ENCODE results near the gene HIBCH.
"Not testable (repeated sequence)": the region's sequence is repeated elsewhere in the genome, so short reads cannot be mapped to it uniquely, and the experiment has no call there.

Gene HIBCH

DNA sequence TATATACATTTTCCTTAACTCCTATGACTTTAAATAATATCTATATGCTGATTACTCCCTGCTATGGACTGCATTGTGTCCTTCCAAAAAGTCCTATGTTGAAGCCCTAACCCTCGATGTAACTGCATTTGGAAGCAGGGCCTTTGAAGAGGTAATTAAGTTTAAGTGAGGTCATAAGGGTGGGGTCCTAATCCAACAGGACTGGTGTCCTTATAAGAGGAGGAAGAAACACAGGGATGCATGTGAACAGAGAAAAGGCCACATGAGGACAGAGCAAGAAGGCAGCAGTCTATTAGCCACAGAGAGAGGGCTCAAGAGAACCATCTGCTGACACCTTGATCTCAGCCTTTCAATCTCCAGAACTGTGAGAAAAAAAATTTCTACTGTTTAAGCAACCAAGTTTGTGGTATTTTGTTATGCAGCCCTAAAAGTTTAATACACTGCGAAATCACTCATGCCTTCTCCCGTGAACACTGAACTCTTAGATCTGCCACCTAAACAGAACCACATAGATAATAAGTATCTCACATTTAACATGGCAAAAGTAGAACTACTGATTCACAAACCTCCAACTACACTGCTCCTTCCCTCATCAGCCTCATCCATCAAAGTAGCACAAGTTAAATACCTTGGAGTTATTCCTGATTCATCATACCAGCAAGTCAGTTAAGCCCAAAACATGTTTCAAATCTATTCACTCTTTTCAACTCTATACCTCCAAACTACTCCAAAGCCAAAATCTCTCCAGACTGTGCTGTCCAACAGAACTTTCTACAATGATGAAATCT is 65.4 kb downstream of the HIBCH start:
- no peak overlapping the region for H3K4me3 ChIP-seq (ENCODE audit: low read depth, low read length)
- DNase-seq (ENCODE audit: low read depth): no peak
- TF ChIP-seq, protein P1, sequence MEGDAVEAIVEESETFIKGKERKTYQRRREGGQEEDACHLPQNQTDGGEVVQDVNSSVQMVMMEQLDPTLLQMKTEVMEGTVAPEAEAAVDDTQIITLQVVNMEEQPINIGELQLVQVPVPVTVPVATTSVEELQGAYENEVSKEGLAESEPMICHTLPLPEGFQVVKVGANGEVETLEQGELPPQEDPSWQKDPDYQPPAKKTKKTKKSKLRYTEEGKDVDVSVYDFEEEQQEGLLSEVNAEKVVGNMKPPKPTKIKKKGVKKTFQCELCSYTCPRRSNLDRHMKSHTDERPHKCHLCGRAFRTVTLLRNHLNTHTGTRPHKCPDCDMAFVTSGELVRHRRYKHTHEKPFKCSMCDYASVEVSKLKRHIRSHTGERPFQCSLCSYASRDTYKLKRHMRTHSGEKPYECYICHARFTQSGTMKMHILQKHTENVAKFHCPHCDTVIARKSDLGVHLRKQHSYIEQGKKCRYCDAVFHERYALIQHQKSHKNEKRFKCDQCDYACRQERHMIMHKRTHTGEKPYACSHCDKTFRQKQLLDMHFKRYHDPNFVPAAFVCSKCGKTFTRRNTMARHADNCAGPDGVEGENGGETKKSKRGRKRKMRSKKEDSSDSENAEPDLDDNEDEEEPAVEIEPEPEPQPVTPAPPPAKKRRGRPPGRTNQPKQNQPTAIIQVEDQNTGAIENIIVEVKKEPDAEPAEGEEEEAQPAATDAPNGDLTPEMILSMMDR (IDR thresholded peaks at IDR 0.05; ENCODE audit: low read depth, low read length, missing control alignments): no peak
- in situ Hi-C loops (cut with HindIII; ENCODE audit: low sequenced_read_pairs): no loop called here

DNA sequence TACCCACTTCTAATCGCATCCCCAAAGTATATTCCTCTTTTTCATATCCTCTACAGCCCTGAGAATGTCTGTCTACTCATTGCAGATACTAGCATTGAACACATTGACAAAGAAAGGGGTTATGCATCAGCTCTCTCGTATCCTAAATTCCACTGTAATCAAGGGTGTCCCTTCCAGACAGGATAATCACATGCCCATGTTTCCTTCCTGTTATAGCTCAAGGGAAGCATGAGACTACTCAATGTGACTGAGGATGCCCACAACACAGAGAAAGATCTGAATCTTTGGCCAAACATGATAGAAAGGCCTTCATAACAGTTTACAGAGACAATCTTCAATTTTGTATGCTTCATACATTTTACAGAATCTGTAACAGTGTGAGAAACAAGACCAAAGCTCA is 69.2 kb downstream of the HIBCH start:
- TF ChIP-seq, protein P1 (IDR thresholded peaks at IDR 0.05; ENCODE audit: low read depth, low read length, missing control alignments): no peak
- no peak overlapping the region for H3K4me3 ChIP-seq (ENCODE audit: low read depth, low read length)
- in situ Hi-C loops (cut with HindIII; ENCODE audit: low sequenced_read_pairs): no loop called here
- no peak for DNase-seq (ENCODE audit: low read depth)

- H3K4me3 ChIP-seq (ENCODE audit: low read depth, low read length): no peak overlapping the region
- no peak for DNase-seq (ENCODE audit: low read depth)
- in situ Hi-C loops (cut with HindIII; ENCODE audit: low sequenced_read_pairs): loop anchor here (5.0 kb wide), 1 partner anchor 33 kb away; no protein-coding TSS in a partner anchor
- TF ChIP-seq, protein P1 (IDR thresholded peaks at IDR 0.05; ENCODE audit: low read depth, low read length, missing control alignments): no peak
Measured at GRCh38 chr2:190235551-190236075, 84.0 kb downstream of the HIBCH start.

DNA sequence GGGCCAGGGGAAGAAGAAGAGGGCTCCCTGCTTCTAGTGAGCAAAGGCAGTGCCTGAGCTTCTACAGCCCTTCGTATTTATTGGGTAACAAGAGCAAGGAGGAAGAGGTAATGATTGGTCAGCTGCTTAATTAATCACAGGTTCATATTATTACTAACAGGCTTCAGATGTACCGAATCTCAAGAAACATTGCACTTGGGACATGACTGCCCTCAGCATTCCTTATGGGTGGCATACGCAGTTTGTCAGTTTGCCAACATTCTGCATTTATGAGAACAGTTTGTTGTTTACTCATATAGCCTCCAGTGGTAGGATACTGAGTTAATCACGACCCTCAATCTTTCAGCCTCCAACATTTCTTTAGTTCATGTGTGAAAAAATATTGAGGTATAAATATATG is 84.5 kb downstream of the HIBCH start:
- TF ChIP-seq, protein P1 (IDR thresholded peaks at IDR 0.05; ENCODE audit: low read depth, low read length, missing control alignments): no peak
- DNase-seq (ENCODE audit: low read depth): no peak
- no peak overlapping the region for H3K4me3 ChIP-seq (ENCODE audit: low read depth, low read length)
- in situ Hi-C loops (cut with HindIII; ENCODE audit: low sequenced_read_pairs): loop anchor here (5.0 kb wide), 1 partner anchor 33 kb away; no protein-coding TSS in a partner anchor

GRCh38 chr2:190223989-190224388 is 95.6 kb downstream of the HIBCH start:
- in situ Hi-C loops (cut with HindIII; ENCODE audit: low sequenced_read_pairs); DNase-seq (ENCODE audit: low read depth); H3K4me3 ChIP-seq (ENCODE audit: low read depth, low read length): not testable (repeated sequence)

DNA sequence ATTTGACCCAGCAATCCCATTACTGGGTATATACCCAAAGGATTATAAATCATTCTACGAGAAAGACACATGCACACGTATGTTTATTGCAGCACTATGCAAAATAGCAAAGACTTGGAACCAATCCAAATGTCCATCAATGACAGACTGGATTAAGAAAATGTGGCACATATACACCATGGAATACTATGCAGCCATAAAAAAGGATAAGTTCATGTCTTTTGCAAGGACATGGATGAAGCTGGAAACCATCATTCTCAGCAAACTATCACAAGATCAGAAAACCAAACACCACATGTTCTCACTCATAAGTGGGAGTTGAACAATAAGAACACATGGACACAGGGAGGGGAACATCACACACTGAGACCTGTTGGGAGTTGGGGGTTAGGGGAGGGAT is 96.9 kb downstream of the HIBCH start:
- in situ Hi-C loops (cut with HindIII; ENCODE audit: low sequenced_read_pairs); DNase-seq (ENCODE audit: low read depth); H3K4me3 ChIP-seq (ENCODE audit: low read depth, low read length): not testable (repeated sequence)

GRCh38 chr2:190221429-190221828 is 98.2 kb downstream of the HIBCH start:
- in situ Hi-C loops (cut with HindIII; ENCODE audit: low sequenced_read_pairs): no loop called here
- no peak for DNase-seq (ENCODE audit: low read depth)
- H3K4me3 ChIP-seq (ENCODE audit: low read depth, low read length): no peak overlapping the region
- TF ChIP-seq, protein P1 (IDR thresholded peaks at IDR 0.05; ENCODE audit: low read depth, low read length, missing control alignments): no peak
